HG02798 (cell line): ENCODE results near the gene CASK.

Experiments
- ATAC-seq: cut with Tn5 transposase; IDR thresholded peaks from one replicate; pipeline ENCODE4 v1.9.1; 2021; ENCODE audit warnings: mild to moderate bottlenecking; ENCODE audit not compliant: unreplicated experiment, poor library complexity

Gene CASK, protein sequence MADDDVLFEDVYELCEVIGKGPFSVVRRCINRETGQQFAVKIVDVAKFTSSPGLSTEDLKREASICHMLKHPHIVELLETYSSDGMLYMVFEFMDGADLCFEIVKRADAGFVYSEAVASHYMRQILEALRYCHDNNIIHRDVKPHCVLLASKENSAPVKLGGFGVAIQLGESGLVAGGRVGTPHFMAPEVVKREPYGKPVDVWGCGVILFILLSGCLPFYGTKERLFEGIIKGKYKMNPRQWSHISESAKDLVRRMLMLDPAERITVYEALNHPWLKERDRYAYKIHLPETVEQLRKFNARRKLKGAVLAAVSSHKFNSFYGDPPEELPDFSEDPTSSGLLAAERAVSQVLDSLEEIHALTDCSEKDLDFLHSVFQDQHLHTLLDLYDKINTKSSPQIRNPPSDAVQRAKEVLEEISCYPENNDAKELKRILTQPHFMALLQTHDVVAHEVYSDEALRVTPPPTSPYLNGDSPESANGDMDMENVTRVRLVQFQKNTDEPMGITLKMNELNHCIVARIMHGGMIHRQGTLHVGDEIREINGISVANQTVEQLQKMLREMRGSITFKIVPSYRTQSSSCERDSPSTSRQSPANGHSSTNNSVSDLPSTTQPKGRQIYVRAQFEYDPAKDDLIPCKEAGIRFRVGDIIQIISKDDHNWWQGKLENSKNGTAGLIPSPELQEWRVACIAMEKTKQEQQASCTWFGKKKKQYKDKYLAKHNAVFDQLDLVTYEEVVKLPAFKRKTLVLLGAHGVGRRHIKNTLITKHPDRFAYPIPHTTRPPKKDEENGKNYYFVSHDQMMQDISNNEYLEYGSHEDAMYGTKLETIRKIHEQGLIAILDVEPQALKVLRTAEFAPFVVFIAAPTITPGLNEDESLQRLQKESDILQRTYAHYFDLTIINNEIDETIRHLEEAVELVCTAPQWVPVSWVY

DNA sequence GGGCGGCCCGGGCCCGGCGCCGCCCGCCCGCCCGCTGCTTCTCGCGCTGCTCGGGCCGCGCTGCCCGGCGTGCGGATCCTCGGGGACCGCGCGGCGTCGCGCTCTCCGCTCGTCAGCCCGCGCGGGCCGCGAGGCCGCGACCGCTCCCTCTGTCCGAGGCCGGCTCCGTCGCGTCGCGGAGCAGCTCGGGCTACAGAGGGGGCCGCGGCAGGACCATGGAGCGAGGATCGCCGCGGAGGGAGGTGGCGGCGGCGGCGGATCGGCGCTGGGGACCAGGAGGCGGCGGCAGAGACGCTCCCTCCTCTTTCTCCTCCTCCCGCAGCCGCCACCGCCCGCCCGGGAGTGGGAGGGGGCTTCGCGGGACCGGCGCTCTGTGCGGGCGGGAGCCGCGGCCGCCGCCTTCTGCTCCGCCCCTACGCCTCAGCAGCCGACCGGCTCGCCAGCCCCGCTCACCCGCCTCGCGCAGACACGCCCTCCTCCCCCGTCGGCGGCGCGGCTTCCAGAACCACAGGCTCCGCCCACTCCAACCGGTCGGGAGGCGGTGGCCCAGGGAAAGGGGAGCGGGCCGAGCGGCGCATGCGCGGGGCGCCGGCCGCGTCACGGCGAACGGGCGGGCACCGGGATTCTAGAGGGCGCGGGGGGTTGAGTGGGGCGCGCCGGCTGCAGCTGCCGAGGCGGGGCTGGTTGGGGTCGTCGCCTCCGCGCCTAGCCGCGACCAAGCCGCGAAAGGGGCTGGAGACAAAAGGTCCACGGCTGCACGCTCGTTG, at the start of gene CASK:
Gene CASK, minus strand, starts transcription at position 344 of the 767 bp plus-strand sequence. CDS start 566 bp downstream, outside the sequence.
- peak; percentile 88 for ATAC-seq

DNA sequence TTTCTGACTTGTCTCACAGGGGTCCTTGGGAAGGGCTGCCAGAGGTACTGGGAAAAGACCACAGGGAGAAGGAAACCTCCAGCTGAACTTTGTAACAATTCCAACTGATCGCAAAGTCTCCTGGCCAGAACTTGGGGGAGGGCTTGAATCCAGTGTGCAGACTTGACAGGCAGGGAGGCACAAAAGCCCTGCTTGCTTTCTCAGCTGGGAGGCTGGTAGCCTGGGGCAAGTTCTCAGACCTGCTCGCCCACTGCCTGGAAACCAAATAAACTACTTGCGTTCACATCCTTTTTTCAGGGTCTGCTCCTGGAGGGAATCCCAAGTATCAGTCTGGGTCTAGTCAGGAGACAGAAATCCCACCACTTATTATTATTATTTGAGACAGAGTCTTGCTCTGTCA, 48.0 kb upstream of the CASK start:
- no peak for ATAC-seq

DNA sequence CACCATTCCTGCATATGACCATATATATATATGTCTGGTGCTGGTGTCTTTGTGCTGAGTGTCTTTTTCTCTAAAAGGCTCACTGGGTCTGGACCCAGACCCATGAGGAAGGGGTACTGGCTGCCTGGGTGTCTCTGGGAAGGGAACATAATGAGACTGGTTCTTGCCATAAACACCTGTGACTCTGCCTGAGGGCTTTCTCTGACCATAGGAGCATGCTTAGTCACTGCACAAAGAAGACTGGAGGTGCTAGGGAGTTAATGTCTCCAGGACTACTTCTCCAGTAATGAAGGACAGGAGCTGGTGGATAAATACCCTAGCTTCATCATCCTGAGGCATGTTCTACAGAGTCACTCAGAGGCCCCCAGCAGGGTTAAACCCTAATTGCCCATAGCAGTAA, 47.1 kb upstream of the CASK start:
- ATAC-seq: no peak

DNA sequence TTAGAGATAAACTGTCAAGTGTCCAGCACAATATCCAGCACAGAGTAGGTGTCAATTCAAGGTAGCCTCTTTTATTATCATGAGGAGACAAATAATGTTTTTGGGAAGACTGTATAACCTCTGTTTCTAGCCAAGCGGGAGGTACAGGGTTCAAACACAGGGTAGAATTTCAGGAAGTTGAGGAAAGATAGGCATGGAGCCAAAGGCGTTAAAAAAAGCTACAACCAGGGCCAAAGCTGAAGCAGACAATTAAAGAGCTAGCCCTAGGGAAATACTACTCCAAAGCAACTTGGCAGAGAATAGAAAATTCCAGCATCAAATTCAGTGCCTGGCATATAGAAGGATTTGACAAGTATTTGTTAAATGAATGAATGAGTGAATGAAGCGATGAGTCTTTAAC, 40.0 kb upstream of the CASK start:
- ATAC-seq: no peak

DNA sequence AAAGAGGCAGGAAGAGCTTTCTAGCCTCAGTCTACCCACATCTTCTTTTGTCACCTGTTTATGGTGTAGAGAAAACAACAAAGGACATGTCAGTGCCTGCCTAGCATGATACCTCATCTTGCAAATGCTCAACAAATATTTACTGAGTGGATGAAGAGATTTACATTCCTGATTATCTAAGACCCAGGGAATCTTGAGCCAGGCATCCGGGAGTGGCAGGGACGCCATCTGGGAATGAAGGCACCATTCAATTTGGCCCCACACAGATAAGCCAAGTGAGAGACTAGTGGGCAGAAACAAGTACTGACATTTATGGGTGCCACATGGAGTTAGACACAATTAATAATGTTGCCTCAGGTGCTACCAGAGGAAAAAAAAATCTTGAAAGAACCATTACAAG, 36.8 kb upstream of the CASK start:
- ATAC-seq: no peak

DNA sequence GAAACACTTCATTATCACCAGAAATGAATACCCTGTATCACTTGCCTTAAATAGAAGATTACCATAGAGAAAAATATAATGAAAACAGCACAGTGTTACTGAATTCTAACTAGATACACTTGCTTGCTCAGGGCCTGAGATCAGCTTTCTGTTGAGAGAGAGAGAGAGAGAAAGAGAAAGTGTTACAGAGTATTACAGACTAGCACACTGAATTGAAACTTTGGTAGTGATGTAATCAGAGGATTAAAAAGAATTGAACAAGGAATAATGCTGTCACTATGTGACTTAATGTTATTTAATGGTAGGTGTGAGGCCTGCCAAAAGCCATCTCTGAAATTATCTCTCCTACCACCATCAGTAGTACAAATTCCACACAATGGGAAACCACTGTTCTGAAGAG, 35.5 kb upstream of the CASK start:
- ATAC-seq: no peak

DNA sequence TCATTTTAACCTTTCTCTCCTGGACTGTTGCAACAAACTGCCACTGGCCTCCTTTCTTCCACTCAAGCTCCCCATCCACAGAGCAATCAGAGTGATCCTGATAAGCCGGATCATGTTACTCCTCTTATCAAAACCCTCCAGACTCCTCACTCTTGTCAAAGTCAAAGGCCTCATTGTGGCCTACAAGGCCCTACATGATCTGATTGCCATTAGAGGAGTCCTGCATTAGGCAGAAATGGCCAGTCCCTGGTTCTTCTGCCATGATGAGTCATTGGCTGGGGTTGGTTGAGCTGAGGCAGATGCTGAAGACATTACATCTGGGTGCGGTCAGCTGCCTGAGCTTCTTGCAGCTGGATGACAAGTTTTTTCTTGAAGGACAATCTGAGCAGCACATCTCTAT, 32.7 kb upstream of the CASK start:
- ATAC-seq: no peak

DNA sequence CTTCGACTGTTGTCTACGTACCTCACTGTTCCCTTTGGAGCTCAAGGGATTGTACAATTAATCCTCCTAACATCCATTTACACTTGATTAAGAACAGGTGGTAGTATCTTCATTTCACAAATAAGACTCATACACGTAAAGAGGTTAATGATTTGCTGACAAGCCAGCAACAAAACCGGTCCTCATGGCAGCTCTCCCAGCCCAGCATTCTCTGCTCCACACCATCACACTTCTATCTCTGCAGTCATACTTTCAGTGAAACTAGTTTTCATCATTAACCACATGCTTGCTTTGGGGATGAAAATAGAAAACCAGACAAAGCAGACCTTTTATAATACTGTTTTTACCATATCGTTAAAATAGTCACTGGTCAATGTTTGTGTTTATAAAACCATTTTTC, 28.7 kb upstream of the CASK start:
- ATAC-seq: peak; percentile 60

DNA sequence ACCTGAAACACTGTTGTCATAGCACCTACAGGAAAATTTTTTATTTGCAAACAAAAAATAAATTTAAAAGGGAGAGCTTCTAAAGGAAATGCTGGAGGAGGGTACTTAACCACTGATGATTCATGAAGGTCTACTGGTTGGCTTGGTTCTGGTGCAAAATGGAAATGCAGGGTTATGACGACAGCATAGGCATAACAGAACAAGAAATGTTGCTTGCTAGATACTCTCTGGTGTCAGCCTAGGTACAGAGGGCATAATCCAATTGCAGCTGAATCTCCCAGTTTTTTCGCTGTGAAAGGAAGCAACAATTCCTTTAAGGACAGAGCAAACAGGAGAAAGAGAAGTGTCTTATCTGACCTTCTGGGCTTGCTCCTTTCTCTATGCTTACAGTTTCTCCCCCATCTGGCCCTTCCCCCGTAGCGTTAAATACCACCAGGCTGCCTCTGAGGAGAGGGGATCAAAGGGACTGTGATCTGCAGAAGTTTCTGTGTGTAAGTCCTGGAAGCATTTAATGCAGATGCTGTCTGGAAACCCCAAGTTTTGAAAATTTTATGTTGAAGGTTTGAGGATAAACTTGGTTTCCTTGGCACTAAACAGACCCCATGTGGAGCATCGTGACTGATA, 23.7 kb upstream of the CASK start:
- ATAC-seq: no peak

DNA sequence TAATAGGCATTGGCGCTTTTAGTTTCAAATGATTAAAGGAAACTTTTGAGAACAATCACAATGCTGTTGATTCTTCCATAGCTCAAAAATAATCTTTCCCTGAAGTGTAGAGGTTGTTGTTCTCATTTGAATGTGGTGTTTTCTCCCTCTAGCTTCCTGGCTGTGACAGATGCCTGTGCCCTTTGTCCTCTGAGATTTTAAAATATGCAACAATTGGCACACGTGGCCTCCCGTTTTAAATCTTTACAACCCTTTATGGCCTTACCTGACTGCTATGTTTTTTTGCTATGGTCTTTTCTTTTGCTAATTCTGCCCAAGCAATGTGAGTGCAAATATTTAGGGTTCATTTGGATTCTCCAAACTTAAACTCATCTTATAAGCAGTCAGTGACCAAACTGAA, 22.9 kb upstream of the CASK start:
- ATAC-seq: no peak

DNA sequence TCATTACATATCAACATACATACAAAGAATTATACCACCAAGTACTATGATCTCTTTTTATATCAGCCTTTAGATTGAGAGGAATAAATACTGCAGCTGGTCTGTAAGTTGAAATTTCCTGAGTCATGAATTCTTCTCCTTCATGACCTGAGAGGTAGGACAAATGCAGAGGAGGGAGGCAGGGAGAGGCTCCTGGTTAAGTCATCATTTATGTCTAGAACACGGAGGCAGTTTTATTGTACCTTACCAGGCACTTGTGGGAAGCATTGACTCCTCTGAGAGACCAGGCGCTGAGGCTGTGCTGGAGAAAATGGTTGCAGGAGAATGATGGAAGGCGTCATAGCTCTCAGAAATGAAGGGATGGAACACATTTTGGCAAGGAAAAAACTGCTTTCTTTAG, 12.5 kb upstream of the CASK start:
- ATAC-seq: no peak

DNA sequence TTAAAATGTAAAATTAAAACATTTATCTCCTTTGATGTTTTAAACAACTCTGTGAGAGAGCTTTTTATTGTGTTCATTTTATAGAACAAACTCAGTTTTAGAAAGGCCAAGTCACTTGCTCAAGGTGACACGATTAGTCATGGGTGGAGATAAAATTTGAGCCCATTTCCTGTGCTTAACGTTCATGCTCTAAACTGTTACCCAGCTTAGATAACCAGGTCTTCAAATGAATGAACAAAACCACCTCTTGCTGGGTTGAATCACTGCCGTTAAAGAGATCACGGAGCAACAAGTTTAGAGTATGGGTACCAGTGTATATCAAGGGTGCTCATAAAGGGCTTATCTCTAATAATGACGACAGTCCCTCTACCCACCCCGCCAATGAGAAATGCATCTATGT, 10.2 kb upstream of the CASK start:
- no peak for ATAC-seq

DNA sequence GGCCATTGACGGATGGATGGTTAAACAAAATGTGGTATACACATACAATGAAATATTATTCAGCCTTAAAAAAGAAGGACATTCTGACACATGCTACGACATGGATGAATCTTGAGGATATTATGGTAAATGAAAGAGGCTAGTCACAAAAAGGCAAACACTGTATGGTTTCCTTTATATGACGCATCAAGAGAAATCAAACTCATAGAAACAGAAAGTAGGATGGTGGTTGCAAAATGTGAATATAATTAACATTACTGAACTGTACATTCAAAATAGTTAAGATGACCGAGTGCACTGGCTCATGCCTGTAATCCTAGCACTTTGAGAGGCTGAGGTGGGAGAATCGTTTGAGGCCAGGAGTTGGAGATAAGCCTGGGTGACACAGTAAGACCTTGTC, 9.5 kb upstream of the CASK start:
- no peak for ATAC-seq

DNA sequence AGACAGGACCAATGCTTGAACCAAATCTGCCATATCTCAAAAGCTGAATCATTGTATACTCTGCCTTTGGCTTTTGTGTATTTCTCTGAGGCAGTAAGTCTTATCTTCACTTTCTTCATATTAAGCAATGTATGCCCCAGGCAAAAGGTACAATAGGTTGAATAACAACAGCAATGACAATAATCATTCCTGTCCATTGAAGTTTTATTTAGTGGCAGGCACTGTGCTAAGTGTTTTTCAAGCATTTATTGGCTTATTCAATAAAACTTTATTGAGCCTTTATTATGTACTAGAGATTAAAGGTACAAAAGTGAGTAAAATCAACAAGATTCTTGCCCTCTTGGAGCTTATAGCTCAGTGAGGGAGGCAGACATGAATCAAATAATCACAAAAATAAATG, 8.2 kb upstream of the CASK start:
- ATAC-seq: no peak

DNA sequence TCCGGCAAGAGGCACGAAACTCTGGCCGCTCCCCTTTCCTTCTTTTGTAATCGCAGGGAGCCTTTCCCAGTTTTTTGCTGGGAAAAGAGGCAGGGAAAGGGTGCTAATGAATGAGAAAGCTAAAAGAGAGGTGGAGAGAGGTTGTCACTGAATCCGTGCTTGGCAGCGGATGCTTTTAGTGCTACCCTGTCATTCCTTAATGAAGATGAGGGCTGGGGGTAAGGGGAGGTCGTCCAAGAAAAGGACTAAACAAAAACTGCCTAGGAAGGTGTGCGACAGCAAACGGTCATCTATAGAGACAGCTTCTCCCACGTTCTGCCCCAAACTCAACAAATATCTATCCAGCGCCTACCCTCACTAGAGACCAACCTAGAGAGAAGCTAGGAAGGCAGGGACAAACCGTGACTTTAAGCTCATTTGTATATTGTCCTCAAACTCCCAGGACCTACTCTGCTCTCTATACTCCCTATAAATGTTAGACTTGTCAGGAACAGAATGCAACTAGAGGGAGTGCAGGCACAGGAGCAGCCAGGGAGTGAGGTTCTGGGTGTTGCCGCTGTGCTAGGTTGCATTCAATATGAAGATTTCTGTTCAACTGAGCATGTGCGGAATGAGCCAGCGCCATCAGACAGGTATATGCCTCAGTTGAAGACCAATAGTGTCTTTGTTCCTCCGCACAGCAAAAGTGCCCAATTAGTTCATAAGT, 777 bp upstream of the CASK start:
- no peak for ATAC-seq

DNA sequence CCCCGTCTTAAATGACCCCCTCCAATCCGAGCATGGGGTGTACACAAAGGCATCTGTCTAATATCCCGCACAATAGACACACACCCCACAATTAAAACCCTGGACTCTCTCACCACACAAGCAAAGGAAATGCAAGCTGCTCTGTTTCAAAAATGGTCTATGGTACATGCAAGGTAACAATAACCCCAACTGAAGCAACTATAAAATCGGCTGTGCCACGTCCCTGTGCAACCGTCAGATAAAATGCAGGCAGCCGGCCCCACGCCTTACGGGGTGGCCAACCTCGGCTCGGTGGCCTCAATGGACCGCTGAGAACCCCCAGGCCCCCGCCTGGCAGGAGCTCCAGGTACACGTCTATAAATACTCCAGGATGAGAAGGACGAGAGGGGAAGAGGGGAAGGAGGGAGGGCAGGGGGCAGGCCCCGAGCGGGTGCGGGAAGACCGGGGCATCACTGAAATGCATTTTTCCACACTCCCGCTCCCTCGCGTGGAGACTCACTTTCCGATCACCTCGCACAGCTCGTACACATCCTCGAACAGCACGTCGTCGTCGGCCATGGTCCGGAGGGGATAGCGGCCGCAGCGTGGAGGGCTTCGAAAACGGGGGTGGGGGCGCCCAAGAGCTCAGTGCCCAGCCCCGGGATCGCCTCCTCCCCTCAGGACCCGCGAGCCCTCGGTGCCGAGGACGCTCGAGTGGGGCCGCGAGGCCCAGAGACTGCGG, 763 bp downstream of the CASK start:
- ATAC-seq: no peak

DNA sequence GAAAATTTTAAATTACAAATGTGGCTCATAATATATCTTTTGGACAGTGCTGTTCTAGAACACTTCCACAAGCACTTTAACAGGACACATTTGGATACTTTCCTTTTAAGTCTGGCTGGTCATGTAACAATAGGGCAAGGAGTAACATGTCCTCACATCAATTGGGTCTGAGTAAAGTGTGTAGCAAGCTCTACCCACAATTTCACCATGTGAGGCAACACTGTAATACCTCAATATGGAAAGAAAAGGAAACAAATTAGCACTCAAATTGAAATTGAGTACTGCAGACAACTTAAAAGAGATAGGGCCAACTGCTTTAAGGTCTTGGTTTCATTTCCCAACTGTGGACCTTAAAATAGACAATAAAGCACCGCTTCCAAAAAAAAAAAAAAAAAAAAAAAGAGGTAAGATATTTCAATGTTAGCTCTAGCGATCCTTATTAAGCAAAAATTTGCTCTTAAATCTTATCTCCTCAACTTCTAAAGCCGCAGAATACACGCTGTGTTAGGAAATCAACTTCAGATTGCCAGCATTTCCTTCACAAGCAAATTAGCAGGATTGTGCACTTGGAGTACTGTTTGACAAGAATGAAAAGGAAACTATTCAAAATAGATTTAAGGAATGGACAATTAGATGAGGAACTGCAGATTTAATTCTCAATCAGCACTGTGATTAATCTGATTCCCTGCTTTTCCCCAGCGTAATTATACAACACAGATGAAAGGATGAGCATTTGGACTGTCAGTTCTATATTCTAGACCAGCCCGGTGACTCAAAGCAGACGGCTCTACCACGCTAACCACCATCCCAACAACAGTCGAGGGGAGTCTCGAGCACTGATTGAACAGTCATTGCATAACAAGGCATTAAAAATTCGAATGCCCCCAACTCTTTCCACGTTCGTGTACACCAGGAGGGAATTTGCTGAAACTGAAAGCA, 1.6 kb downstream of the CASK start:
- ATAC-seq: peak; percentile 14

DNA sequence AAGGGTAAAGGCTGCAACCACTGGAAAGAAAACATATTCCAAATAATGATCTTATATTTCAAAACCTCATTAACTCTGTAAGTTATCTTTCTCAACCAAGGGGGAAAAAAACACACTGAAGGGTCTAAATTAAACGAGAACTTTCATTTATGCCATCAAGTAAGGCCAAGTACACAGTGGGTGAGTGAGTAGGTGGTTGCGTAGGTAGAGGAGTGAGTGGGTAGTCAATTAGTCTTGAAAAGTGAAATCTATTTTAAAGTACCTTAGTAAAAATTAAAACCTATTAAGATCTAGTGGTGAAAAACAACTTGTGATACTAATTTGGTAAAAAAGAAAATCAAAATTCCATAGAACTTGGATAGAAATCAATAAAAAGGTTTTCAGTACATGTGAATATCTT, 3.5 kb downstream of the CASK start:
- no peak for ATAC-seq
